ENCODE data around the gene KRT17. TPM values are rescaled to one million over a fixed set of nuclear protein-coding genes. Genes with fewer than 3 reads are reported as not detected.

KRT17 gene
- total RNA-seq, 1 experiment from 2014 or later = 1.9 TPM

DNA sequence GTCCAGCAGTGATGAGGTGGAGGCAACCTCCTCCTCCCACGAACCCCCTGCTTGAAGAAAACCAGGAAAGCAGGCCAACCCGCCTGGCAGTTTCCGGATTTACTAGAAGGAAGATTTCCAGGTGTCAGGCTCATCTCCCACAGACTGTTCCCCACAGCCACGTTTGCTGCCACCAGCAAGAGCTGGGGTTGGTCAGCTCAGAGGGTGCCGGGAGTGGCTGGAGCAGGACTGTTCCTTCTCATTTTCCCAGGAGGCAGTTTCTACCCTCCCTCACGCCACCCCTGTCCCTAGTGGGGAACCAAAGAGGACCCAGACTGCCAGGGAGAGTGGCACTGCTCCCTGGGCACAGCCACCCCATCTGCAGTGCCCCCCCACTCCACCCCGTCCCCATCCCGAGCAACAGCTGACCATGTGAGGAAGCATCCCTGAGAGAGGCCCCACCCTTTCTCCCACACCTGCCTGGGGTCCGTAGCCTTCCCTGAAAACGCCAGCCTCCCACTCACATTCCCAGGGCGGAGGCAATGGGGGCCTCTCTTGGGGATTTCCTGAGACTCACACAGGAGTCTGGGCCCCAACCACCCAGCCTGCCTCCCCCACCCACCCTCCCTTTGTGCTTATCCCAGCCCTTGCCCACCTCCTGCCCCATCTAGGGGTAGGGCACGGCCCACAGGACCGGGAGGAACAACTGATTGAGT, 5.9 kb downstream of the KRT17 start:
- TF ChIP-seq, protein P1, sequence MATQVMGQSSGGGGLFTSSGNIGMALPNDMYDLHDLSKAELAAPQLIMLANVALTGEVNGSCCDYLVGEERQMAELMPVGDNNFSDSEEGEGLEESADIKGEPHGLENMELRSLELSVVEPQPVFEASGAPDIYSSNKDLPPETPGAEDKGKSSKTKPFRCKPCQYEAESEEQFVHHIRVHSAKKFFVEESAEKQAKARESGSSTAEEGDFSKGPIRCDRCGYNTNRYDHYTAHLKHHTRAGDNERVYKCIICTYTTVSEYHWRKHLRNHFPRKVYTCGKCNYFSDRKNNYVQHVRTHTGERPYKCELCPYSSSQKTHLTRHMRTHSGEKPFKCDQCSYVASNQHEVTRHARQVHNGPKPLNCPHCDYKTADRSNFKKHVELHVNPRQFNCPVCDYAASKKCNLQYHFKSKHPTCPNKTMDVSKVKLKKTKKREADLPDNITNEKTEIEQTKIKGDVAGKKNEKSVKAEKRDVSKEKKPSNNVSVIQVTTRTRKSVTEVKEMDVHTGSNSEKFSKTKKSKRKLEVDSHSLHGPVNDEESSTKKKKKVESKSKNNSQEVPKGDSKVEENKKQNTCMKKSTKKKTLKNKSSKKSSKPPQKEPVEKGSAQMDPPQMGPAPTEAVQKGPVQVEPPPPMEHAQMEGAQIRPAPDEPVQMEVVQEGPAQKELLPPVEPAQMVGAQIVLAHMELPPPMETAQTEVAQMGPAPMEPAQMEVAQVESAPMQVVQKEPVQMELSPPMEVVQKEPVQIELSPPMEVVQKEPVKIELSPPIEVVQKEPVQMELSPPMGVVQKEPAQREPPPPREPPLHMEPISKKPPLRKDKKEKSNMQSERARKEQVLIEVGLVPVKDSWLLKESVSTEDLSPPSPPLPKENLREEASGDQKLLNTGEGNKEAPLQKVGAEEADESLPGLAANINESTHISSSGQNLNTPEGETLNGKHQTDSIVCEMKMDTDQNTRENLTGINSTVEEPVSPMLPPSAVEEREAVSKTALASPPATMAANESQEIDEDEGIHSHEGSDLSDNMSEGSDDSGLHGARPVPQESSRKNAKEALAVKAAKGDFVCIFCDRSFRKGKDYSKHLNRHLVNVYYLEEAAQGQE (IDR thresholded peaks at IDR 0.05; ENCODE audit: insufficient read depth in 1 of 2, low read depth in 2 of 2, low read length in 1 of 2) = no peak
- TF ChIP-seq, protein P2, sequence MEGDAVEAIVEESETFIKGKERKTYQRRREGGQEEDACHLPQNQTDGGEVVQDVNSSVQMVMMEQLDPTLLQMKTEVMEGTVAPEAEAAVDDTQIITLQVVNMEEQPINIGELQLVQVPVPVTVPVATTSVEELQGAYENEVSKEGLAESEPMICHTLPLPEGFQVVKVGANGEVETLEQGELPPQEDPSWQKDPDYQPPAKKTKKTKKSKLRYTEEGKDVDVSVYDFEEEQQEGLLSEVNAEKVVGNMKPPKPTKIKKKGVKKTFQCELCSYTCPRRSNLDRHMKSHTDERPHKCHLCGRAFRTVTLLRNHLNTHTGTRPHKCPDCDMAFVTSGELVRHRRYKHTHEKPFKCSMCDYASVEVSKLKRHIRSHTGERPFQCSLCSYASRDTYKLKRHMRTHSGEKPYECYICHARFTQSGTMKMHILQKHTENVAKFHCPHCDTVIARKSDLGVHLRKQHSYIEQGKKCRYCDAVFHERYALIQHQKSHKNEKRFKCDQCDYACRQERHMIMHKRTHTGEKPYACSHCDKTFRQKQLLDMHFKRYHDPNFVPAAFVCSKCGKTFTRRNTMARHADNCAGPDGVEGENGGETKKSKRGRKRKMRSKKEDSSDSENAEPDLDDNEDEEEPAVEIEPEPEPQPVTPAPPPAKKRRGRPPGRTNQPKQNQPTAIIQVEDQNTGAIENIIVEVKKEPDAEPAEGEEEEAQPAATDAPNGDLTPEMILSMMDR (IDR thresholded peaks at IDR 0.05) = no peak
- TF ChIP-seq POLR2AphosphoS5 (IDR thresholded peaks at IDR 0.05; ENCODE audit: low read depth, low read length) (no peak), SIN3A (IDR thresholded peaks at IDR 0.05; ENCODE audit: borderline replicate concordance, insufficient read depth, low read depth, low read length) (no peak), TCF7L2 (IDR thresholded peaks at IDR 0.05; ENCODE audit: low read depth, low read length) (no peak)
- no peak overlapping the region for H3K4me3 ChIP-seq (ENCODE audit: low read depth in 2 of 2, low read length in 2 of 2)
- H3K27me3 ChIP-seq (ENCODE audit: control insufficient read depth, insufficient read depth, low read length) = no peaks in the 10 kb centered on the region
- in situ Hi-C loops (cut with HindIII; ENCODE audit: low pct_unique_long_range_greater_than_20kb, low sequenced_read_pairs) = no loop called here
- no peak overlapping the region for H3K27ac ChIP-seq (ENCODE audit: low read length)
- DNase-seq (ENCODE audit: low read depth, low spot score) = no peak
- POLR2A ChIA-PET = interaction anchor here (0.5 kb wide), 1 partner anchor 206 kb away, joined by 7 read pairs; no protein-coding TSS in a partner anchor
- BruUV-seq (replicated peaks) = no TSS peak
- H3K4me1 ChIP-seq (ENCODE audit: control insufficient read depth, insufficient read depth, low read length) = peaks cover 3% of the 10 kb centered on the region
- peak; percentile 27; the same call in 1 of the 2 replicates for ATAC-seq
- H3K9me3 ChIP-seq (ENCODE audit: control insufficient read depth, insufficient read depth, low read depth, low read length) = no peaks in the 10 kb centered on the region
- H3K36me3 ChIP-seq (ENCODE audit: control insufficient read depth, insufficient read depth, low read length) = no peaks in the 10 kb centered on the region
- intact Hi-C loops (cut with micrococcal nuclease; ENCODE audit: unreplicated experiment) = no loop called here
- CTCF ChIA-PET = no interaction called here

DNA sequence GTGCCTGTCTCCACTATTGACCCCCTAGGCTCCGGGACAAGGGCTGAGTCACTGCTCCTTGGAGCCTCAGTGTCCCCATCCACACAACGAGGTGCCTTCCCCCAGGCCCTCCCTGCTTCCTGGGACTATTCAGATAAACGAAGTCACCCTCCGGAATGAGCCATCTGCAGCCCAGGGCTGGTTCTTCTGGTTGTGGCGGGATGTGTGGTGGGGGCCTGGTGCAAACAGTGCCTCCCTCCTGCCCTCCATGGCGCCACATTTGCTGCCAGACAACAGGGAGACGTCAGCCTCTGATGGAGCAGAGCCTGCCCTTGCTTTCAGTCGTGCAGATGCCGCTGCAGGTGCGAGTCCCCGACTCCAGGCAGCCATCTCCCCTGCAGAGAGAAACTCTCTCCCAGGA, 6.7 kb downstream of the KRT17 start:
- Histone ChIP-seq H3K36me3 (ENCODE audit: control insufficient read depth, insufficient read depth, low read length) (no peaks in the 10 kb centered on the region), H3K27ac (ENCODE audit: low read length) (no peak overlapping the region), H3K27me3 (ENCODE audit: control insufficient read depth, insufficient read depth, low read length) (no peaks in the 10 kb centered on the region), H3K9me3 (ENCODE audit: control insufficient read depth, insufficient read depth, low read depth, low read length) (no peaks in the 10 kb centered on the region), H3K4me3 (ENCODE audit: low read depth in 2 of 2, low read length in 2 of 2) (no peak overlapping the region), H3K4me1 (ENCODE audit: control insufficient read depth, insufficient read depth, low read length) (peaks cover 7% of the 10 kb centered on the region)
- in situ Hi-C loops (cut with HindIII; ENCODE audit: low pct_unique_long_range_greater_than_20kb, low sequenced_read_pairs) (no loop called here), intact Hi-C loops (cut with micrococcal nuclease; ENCODE audit: unreplicated experiment) (no loop called here)
- peak; percentile 30 for ATAC-seq
- BruUV-seq (replicated peaks) = no TSS peak
- ChIA-PET CTCF (no interaction called here), POLR2A (no interaction called here)
- TF ChIP-seq SIN3A (IDR thresholded peaks at IDR 0.05; ENCODE audit: borderline replicate concordance, insufficient read depth, low read depth, low read length) (no peak), TCF7L2 (IDR thresholded peaks at IDR 0.05; ENCODE audit: low read depth, low read length) (no peak), POLR2AphosphoS5 (IDR thresholded peaks at IDR 0.05; ENCODE audit: low read depth, low read length) (no peak)
- TF ChIP-seq, protein P2 (IDR thresholded peaks at IDR 0.05) = no peak
- TF ChIP-seq, protein P1 (IDR thresholded peaks at IDR 0.05; ENCODE audit: insufficient read depth in 1 of 2, low read depth in 2 of 2, low read length in 1 of 2) = no peak
- no peak for DNase-seq (ENCODE audit: low read depth, low spot score)

Data from Panc1 (cell line).